Measurements from ENCODE around the gene TNNC1. TPM values are rescaled to one million over a fixed set of nuclear protein-coding genes. Genes with fewer than 3 reads are reported as not detected.

Gene TNNC1
- total and polyA plus RNA-seq, 9 of the 15 experiments (the other 6 are each of a cell fraction or from before 2014, with no cell fraction given), result 0.08 to 0.85 (median 0.42) TPM; not detected in 4

- H3K4me1 ChIP-seq (replicated peaks in 1 of 2; ENCODE audit: control insufficient read depth in 2 of 2, insufficient read depth in 2 of 2, low read length in 2 of 2), result peaks cover 14 to 27% of the 10 kb centered on the region in 2 experiments; a peak in 4 of 5 replicates
- H4K20me1 ChIP-seq (replicated peaks; ENCODE audit: control insufficient read depth, insufficient read depth, low read length), result no peaks in the 10 kb centered on the region
- H3K27me3 ChIP-seq (ENCODE audit: control insufficient read depth in 2 of 2, insufficient read depth in 2 of 2, low read length in 2 of 2), result no peaks in the 10 kb centered on the region
- H2AFZ ChIP-seq (ENCODE audit: low read depth, low read length), result no peak overlapping the region
- DNase-seq (ENCODE audit: extremely low read depth in 1 of 4, low spot score in 3 of 4) (no peak), FAIRE-seq (no peak), ATAC-seq (no peak)
- ChIA-PET POLR2A (interaction anchor here (0.6 to 1.5 kb wide), 3 partner anchors 12 to 124 kb away, joined by 3 read pairs; no protein-coding TSS in a partner anchor), CTCF (ENCODE audit: low intra/inter-chr PET ratio) (no interaction called here)
- no peak overlapping the region for H3K27ac ChIP-seq (ENCODE audit: extremely low read depth, low read depth, low read length)
- H3K4me2 ChIP-seq (ENCODE audit: insufficient read depth, low read length), result no peak overlapping the region
- H3K36me3 ChIP-seq (ENCODE audit: control insufficient read depth, insufficient read depth, low read length), result peaks cover 78% of the 10 kb centered on the region; the same call in 2 of the 3 replicates
- no peak overlapping the region for H3K4me3 ChIP-seq
- 100% methylated on average over 4 of the region's 10 CpGs for WGBS (ENCODE audit: insufficient coverage, low coverage, missing lambda C conversion rate)
- peaks cover 3% of the 10 kb centered on the region for H3K9me1 ChIP-seq (ENCODE audit: control insufficient read depth, insufficient read depth, low read length)
- in situ Hi-C loops (cut with MboI) (no loop called here), intact Hi-C loops (cut with micrococcal nuclease) (no loop called here)
- no peak for TF ChIP-seq XRCC4 (IDR thresholded peaks at IDR 0.05; ENCODE audit: extremely low read depth, insufficient read depth, insufficient read length)
- TF ChIP-seq RB1 (IDR thresholded peaks at IDR 0.05; ENCODE audit: low read depth), result no peak
- TF ChIP-seq RAD51 (IDR thresholded peaks at IDR 0.05; ENCODE audit: borderline replicate concordance, low read depth), result no peak
- no peak for TF ChIP-seq ERF (CRISPR knock-in tag; IDR thresholded peaks at IDR 0.05)
- no peak for TF ChIP-seq PHB (CRISPR knock-in tag; IDR thresholded peaks at IDR 0.05)
- no peak for TF ChIP-seq ARNT (IDR thresholded peaks at IDR 0.05)
- TF ChIP-seq ILK (tag; IDR thresholded peaks at IDR 0.05; ENCODE audit: borderline replicate concordance, low read depth), result no peak
- TF ChIP-seq RBM25 (IDR thresholded peaks at IDR 0.05; ENCODE audit: low read depth, low read length, severe bottlenecking), result no peak
- no peak for TF ChIP-seq ZSCAN32 (CRISPR knock-in tag; IDR thresholded peaks at IDR 0.05)
- no peak for TF ChIP-seq NCOA4 (IDR thresholded peaks at IDR 0.05; ENCODE audit: partially characterized antibody)
- no peak for TF ChIP-seq RNF2 (IDR thresholded peaks at IDR 0.05)
- no peak for TF ChIP-seq ZNF280A (IDR thresholded peaks at IDR 0.05; ENCODE audit: low read depth, partially characterized antibody)
- TF ChIP-seq GATA2 (CRISPR knock-in tag; IDR thresholded peaks at IDR 0.05), result no peak
- no peak for TF ChIP-seq DLX4 (CRISPR knock-in tag; IDR thresholded peaks at IDR 0.05)
- peak overlapping the region in 1 of 2 experiments; percentile 20; a peak in 1 of 4 replicates for H3K9ac ChIP-seq (ENCODE audit: insufficient read depth in 1 of 2, low read depth in 2 of 2, low read length in 2 of 2)
- no TSS peak for BruUV-seq (replicated peaks)
- H3K79me2 ChIP-seq (ENCODE audit: control insufficient read depth, insufficient read depth, low read length), result peaks cover 18% of the 10 kb centered on the region
- no peaks in the 10 kb centered on the region for H3K9me3 ChIP-seq (replicated peaks; ENCODE audit: control insufficient read depth, insufficient read depth, low read depth, low read length)
These were observed 49.5 kb downstream of the TNNC1 start for GRCh38 chr3:52404391-52404790.

Data from K562 (cell line).